Pancreas (tissue), 10 donors: Measurements from ENCODE around the gene NPAS2. TPM values are rescaled to one million over a fixed set of nuclear protein-coding genes. Genes with fewer than 3 reads are reported as not detected.

Experiments used
- ATAC-seq, 4 donors: fragments of 200-7000 bp; cut with Tn5 transposase; one replicate each; pipeline versions ENCODE4 v1.8.0 to v1.9.1; 2020; ENCODE audit warnings: mild to moderate bottlenecking in 4 of 4, moderate library complexity in 4 of 4
- DNase-seq, 6 donors: peaks; one replicate each; pipeline ENCODE4 v3.0.0-alpha.2; 2020
- FAIRE-seq: peaks from 2 replicates; lab custom pipeline; 2012; peaks lifted over from hg19 to GRCh38; lab: Jason Lieb, UNC
- H3K27ac ChIP-seq, 4 donors: fragments of 200-600 bp; sonication (generic); 1 replicate in 3 of 4; 2 replicates in 1 of 4; pipeline versions ENCODE4 v1.5.0 to v1.8.0; 2020
- H3K27me3 ChIP-seq, 4 donors: fragments of 200-600 bp; one replicate each; pipeline ENCODE4 v1.8.0; 2021
- H3K36me3 ChIP-seq, 3 donors: fragments of 200-600 bp; sonication (generic) in 1 of 3; one replicate each; pipeline versions ENCODE4 v1.5.0 to v1.8.0; 2020 to 2021
- H3K4me1 ChIP-seq, 3 donors: fragments of 200-600 bp; one replicate each; pipeline ENCODE4 v1.8.0; 2021
- H3K4me3 ChIP-seq, 4 donors: fragments of 200-600 bp; sonication (generic) in 2 of 4; one replicate each; pipeline versions ENCODE4 v1.5.0 to v1.8.0; 2020 to 2021
- H3K9me3 ChIP-seq, 4 donors: fragments of 200-600 bp; one replicate each; pipeline ENCODE4 v1.8.0; 2021
- WGBS, 2 donors: extraction: QIAGEN DNeasy Blood & Tissue Kit; methylation state at CpG; one replicate each; pipeline ENCODE4 v1.1.7; 2013; 5-methylcytosine and 5-hydroxymethylcytosine counted together
- intact Hi-C, 3 donors: fragments of 100-400 bp; cut with DNase I; formaldehyde crosslinking; loops; one replicate each; pipeline versions ENCODE4 v1.11.1 to v1.14.2; 2022
- polyA plus RNA-seq, 2 donors: library from polyadenylated mRNA; stranded (reverse); fragments of 200-250 nt; gene quantifications; one replicate each; pipeline ENCODE4 v1.2.3, GENCODE V29; 2013
- total RNA-seq, 6 donors: library from RNA; stranded (reverse); fragmentation: NEBNext Ultra II Directional in 4 of 6; extraction: Animal tissue kit (Norgen Biotek cat#: 25700) in 4 of 6; gene quantifications; one replicate each; pipeline versions ENCODE4 v1.2.1 to v1.2.4, GENCODE V29; 2021 to 2023
- TF ChIP-seq, protein P1 (sequence below), 4 donors: fragments of 200-600 bp; sonication (generic) in 3 of 4; IDR thresholded peaks; one replicate each; pipeline versions ENCODE4 v1.5.0 to v1.8.0; 2021; ENCODE audit warnings: antibody characterized with exemption in 4 of 4
- donor health status: healthy with polysubstance abuse.
- donor health status: DM: no; HTN: no; CAD: no; lungs with moderate emphysema.
- donor health status: DM: no; HTN: no; CAD: no.
- donor health status: control.
- donor health status: control.
- donor health status: Bipolar disorder and iron deficiency.
- donor health status: DM: yes; HTN: yes; CAD: no.
- donor health status: DM: no; HTN: no; CAD: no.
- donor health status: DM: no; HTN: no; CAD: no.
- donor health status: DM: yes; HTN: yes; CAD: no.

NPAS2 gene
- total and polyA plus RNA-seq, 8 donors = 20.6 to 46.3 (median 32.7) TPM

DNA sequence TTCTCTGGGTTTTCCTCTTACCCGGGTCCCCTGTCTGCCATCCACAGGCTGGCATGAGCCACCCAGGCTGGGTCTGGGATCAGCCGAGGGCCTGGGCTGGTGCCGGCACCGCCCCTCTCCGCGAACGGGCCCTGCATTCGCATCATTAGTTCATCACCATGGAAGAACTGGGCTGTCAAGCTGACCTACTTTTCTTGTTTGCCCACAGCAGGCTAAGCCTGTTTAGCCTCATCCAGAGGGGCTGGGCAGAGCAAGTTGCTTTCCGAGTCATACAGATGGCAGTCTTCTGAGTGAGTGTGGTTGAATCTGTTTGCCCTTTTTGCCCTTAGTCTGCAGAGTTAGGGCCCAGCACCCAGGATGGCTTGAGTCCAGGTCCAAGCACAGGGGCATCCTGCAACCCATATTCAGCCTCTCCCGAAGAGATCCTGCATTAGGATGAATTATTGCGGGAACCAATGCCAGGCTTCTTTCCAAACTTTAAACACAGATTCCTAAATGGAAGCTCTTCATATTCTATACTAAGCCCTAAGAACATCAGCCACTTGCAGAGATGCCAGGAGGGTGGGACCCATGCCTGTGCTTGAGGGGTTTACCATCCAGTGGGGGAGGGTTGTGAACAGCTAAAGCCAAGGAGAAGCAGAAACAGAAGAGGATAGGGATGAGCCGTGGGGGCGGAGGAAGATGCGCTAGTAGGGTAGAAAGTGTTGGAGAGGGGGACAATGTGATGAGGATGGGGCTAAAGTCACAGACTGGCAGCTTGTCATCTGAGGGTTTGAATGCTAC, 68.0 kb downstream of the NPAS2 start:
- Histone ChIP-seq H3K9me3 (no peaks in the 10 kb centered on the region), H3K4me3 (no peak overlapping the region), H3K36me3 (no peaks in the 10 kb centered on the region), H3K4me1 (peaks cover 31 to 40% (median 40%) of the 10 kb centered on the region in 3 donors), H3K27ac (peak overlapping the region in 1 of 4 donors; percentile 44), H3K27me3 (no peaks in the 10 kb centered on the region)
- DNase-seq (peak in 2 of 6 donors; percentile 29), ATAC-seq (peak; percentile 26 to 69 (median 56)), FAIRE-seq (no peak)
- intact Hi-C loops = no loop called here
- 48 to 57% methylated on average over 14 of the region's 14 CpGs for WGBS, 2 donors
- TF ChIP-seq, protein P1, sequence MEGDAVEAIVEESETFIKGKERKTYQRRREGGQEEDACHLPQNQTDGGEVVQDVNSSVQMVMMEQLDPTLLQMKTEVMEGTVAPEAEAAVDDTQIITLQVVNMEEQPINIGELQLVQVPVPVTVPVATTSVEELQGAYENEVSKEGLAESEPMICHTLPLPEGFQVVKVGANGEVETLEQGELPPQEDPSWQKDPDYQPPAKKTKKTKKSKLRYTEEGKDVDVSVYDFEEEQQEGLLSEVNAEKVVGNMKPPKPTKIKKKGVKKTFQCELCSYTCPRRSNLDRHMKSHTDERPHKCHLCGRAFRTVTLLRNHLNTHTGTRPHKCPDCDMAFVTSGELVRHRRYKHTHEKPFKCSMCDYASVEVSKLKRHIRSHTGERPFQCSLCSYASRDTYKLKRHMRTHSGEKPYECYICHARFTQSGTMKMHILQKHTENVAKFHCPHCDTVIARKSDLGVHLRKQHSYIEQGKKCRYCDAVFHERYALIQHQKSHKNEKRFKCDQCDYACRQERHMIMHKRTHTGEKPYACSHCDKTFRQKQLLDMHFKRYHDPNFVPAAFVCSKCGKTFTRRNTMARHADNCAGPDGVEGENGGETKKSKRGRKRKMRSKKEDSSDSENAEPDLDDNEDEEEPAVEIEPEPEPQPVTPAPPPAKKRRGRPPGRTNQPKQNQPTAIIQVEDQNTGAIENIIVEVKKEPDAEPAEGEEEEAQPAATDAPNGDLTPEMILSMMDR (IDR thresholded peaks at IDR 0.05) = no peak

GRCh38 chr2:100888601-100889000, 68.7 kb downstream of the NPAS2 start:
- Histone ChIP-seq H3K27me3 (no peaks in the 10 kb centered on the region), H3K9me3 (no peaks in the 10 kb centered on the region), H3K27ac (no peak overlapping the region), H3K4me3 (no peak overlapping the region), H3K36me3 (no peaks in the 10 kb centered on the region), H3K4me1 (peaks cover 24 to 34% (median 33%) of the 10 kb centered on the region in 3 donors)
- DNase-seq (no peak), ATAC-seq (no peak), FAIRE-seq (no peak)
- TF ChIP-seq, protein P1 (IDR thresholded peaks at IDR 0.05) = no peak
- WGBS, 2 donors = 92 to 96% methylated on average over 3 of the region's 3 CpGs
- intact Hi-C loops = no loop called here

DNA sequence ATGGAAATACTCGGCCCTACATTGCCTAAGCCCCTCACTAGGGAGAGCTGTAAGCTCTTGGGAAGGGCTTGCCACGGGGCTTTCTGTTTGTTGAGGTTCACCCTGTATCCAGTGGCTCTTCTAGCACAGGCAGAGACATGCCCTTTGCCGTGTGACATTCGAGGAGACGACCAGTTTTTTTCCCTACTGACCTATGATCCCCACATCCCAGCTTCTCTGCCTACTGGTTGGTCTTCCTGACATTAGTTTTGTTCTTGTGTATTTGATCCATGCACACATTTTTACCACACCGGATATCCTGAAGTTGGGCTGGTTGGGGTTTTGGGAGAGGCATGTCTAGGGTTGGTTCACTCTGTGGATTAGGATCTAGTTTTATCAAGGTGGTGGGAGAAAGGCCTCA, 69.3 kb downstream of the NPAS2 start:
- TF ChIP-seq, protein P1 (IDR thresholded peaks at IDR 0.05) = no peak
- ATAC-seq (no peak), FAIRE-seq (no peak), DNase-seq (no peak)
- Histone ChIP-seq H3K4me3 (no peak overlapping the region), H3K36me3 (no peaks in the 10 kb centered on the region), H3K9me3 (no peaks in the 10 kb centered on the region), H3K27me3 (no peaks in the 10 kb centered on the region), H3K27ac (no peak overlapping the region), H3K4me1 (peaks cover 17 to 32% (median 26%) of the 10 kb centered on the region in 3 donors)
- intact Hi-C loops = no loop called here
- WGBS, 2 donors = 80 to 87% methylated on average over 6 of the region's 6 CpGs

DNA sequence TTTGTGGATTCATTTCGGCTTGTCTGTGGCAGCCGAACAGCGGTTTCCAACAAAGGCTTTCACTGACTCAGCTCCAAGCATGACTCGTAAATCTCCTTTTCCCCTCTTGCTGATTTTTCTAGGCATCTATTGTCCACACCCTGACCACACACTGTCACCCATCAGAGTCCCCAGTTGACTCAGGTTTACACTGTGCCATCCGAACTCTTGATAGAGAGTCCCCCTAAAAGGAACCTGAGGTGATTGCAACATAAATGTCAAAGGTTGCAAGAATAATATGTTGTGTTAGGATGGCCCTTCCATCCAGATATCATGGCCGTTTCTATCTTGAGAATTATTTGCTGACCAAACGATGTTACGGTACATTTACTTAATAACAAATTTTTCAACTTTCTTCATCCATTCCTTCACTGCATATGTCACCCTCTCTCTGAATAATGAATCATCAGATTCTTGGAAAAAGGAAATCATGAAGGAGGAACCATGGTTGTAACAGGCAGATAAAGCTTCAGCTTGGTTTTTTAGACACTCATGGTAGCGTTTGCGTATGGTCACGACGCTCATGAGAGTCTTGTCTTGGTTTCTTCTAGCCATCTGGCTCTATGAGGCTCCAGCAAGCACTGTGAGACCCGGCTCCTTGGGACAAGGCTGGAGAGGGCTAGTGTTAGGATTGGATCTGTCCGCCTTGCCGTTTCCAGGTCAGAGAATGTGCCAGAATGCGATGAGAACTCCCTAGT, 72.1 kb downstream of the NPAS2 start:
- Histone ChIP-seq H3K36me3 (no peaks in the 10 kb centered on the region), H3K9me3 (no peaks in the 10 kb centered on the region), H3K4me3 (no peak overlapping the region), H3K27me3 (no peaks in the 10 kb centered on the region), H3K27ac (no peak overlapping the region), H3K4me1 (peaks cover 3 to 23% (median 13%) of the 10 kb centered on the region in 3 donors)
- 82 to 88% methylated on average over 16 of the region's 16 CpGs for WGBS, 2 donors
- DNase-seq = no peak
- no peak for FAIRE-seq
- no peak for ATAC-seq
- intact Hi-C loops = no loop called here
- TF ChIP-seq, protein P1 (IDR thresholded peaks at IDR 0.05) = no peak
